Activated CD8-positive, alpha-beta memory T cell treated with anti-CD3 and anti-CD28 coated beads for 1 hour (primary cell): ENCODE results near the gene UTP25.

Experiments
- DNase-seq, 2 donors: peaks; one replicate each; pipeline ENCODE4 v3.0.0-alpha.2; 2020; ENCODE audit warnings: low read depth in 1 of 2; ENCODE audit errors: extremely low read depth in 1 of 2

The UTP25 gene

GRCh38 chr1:209805875-209806760 is 21.7 kb upstream of the UTP25 start, which contains the start of gene IRF6:
Gene IRF6, minus strand, starts transcription at chr1:209806142. Its CDS starts 4,729 bp downstream, at chr1:209801413.
- DNase-seq = peak; percentile 32 to 61

DNA sequence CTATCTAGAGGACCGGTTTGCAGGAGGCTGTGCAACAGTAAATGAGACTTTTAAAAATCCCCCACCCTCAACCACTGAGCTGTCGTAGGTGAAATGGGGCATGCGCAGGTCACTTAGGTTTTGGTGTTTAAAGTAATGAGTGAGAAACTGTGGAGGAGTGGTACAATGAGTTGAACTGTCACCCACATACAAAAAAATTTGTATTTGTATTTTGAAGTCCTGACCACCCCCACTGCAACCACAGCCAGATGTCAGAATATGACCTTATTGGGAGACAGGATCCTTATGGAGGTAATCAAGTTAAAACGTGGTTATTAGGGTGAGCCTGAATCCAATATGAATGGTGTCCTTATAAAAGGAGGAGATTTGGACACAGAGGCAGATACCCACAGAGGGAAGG is 20.3 kb upstream of the UTP25 start:
- no peak for DNase-seq

- no peak for DNase-seq
These were observed 19.7 kb upstream of the UTP25 start for GRCh38 chr1:209808059-209808581.

DNA sequence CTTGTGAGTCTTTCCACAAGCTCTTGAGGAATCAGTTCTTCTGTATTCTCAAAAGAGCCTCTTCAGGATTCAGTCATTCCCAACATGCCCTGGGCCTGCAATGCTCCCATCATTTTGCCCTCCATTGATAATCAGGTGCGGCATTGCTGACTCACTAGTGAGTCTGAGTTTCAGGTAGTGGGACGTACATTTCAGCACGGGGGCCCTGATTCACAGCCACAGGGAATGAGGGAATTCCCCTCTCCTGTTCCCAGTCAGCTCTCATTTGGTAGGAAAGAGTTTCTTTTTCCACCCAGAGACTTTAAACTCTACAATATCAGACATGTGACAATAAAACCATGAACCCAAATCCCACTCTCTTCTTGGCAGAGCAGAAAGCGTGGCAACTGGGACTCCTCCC is 18.2 kb upstream of the UTP25 start:
- no peak for DNase-seq

DNA sequence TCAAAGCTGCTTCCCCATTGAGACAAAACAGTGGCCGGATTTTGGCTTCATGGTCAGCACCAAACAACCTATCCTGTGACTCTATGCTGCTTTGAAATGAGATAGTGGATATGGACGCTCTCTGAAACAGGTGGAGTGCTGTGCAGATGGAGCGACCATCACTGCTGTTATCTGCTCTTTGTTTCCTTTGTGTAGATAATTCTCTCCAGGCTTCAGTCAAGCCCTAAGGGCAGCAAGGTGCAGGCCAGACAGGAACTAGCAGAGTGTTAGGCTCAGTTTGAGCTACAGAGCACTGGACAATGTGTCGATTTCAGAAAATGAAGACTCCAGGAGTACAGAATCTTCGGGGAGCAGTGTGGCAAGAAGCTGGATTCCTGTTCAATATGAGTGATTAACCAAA is 17.0 kb upstream of the UTP25 start:
- no peak for DNase-seq

DNA sequence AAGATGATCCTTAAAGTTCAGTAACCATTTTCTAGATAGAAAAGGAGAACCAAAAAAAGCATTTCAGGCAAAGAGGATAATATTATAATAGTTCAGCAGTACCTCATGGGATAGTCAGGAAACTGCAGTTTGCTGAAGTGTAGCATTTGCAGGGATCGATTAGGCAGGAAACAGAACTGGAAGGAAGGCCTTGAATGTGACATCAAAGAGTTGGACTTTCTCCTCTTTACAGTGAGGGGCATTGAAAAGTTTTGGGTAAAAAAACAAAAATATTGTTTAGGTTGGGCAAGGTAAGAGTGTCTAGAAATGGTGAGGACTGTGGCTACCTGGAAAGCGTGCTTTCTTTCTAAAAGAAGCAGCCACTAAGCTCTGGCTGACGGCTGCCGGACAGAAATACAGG is 13.9 kb upstream of the UTP25 start:
- no peak for DNase-seq

GRCh38 chr1:209815490-209815889 is 12.3 kb upstream of the UTP25 start:
- no peak for DNase-seq

GRCh38 chr1:209815931-209816341 is 11.8 kb upstream of the UTP25 start:
- DNase-seq = no peak

DNA sequence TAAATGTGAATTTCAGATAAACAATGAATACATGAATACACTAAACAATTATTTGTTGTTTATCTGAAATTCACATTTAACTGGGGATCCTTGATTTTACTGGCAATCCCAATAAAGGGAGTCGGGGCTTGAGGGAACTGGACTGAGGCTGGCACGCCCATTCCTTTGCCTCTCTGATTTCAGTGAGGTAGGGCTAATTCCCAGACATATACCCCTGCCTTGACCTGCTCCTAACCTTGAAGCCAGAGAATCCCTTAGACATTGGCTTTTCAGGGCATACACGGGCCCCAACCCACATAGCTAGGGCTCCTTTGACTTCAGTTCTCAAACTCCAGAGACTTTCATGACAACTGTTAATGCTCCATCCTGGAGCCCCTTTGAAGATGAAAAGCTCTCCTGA is 10.8 kb upstream of the UTP25 start:
- no peak for DNase-seq

- DNase-seq = no peak
These were observed 10.1 kb upstream of the UTP25 start for GRCh38 chr1:209817691-209818090.

DNA sequence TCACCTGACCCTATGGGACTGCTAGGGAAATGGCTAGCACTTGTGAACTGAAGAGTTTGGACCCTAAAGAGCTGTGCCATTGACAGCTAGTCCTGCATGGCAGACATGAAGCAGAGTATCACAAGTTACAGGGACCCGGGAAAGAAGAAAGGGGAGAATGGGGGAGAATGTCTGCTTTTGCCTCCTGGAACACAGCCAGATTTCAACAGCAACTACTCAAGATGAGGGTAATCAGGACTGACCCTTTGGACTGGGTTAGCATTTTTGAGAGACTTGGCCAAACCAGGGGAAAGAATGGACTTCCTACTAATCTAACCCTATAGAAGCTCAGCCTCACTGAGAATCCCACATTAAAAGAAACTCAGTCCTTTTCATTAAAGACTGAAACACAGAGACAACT is 8.7 kb upstream of the UTP25 start:
- DNase-seq = no peak

GRCh38 chr1:209820986-209821385 is 6.8 kb upstream of the UTP25 start:
- no peak for DNase-seq

DNA sequence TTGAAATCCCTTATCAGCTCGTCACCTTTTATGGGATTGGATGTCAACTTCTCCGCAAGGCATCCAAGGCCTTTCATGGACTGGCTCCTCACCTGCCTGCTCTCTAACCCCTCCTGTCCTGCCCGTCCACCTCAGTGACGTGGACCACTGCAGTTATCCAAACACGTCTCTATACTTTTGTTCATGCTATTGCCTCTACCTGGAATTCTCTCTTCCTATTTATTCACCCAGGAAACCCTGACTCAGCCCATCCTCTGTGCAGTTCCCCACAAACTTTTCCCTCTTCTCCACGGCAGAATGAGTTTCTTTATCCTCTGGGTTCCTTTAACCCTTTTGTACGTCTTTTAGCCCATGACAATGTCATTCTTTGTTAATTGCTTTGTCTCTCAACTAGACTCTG is 5.1 kb upstream of the UTP25 start:
- no peak for DNase-seq

- no peak for DNase-seq
These were observed 4.4 kb upstream of the UTP25 start for GRCh38 chr1:209823143-209824041.

GRCh38 chr1:209825591-209826434 is 2.0 kb upstream of the UTP25 start:
- DNase-seq = no peak

DNA sequence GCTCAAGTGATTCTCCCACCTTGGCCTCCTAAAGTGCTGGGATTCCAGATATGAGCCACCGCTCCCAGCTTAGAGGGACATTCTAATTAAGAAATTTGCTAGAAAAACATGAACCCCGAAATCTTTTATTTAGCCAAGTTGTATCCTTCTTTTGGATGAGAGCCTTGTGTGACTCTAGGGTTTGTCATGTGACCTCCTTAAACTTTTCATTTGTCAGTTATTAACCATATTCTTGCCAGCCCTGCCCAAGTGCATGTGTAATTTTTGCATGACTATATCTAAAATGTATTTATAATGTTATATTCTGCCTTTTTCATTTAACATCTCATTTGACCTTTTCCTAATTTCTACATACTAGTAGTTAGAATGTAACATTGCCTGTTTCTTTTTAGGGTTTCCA is 1.9 kb downstream of the UTP25 start:
- no peak for DNase-seq

- no peak for DNase-seq
These were observed 3.0 kb downstream of the UTP25 start for GRCh38 chr1:209830722-209831121.

GRCh38 chr1:209831615-209832014 is 3.8 kb downstream of the UTP25 start:
- DNase-seq = no peak

- no peak for DNase-seq
These were observed 8.1 kb downstream of the UTP25 start for GRCh38 chr1:209835782-209836298.

- no peak for DNase-seq
These were observed 9.9 kb downstream of the UTP25 start for GRCh38 chr1:209837671-209838070.
